ENCODE results near the gene GOLGA3. TPM values are rescaled to one million over a fixed set of nuclear protein-coding genes. Genes with fewer than 3 reads are reported as not detected.
"Not testable (repeated sequence)": the region's sequence is repeated elsewhere in the genome, so short reads cannot be mapped to it uniquely, and the experiment has no call there.

Gene GOLGA3
- polyA plus RNA-seq, 1 donor = 40.5 TPM

- no peak for DNase-seq (ENCODE audit: low read depth)
Observed at GRCh38 chr12:132781938-132782337, 46.7 kb downstream of the GOLGA3 start.

- DNase-seq (ENCODE audit: low read depth) = no peak
Observed at GRCh38 chr12:132779781-132780353, 48.8 kb downstream of the GOLGA3 start.

DNA sequence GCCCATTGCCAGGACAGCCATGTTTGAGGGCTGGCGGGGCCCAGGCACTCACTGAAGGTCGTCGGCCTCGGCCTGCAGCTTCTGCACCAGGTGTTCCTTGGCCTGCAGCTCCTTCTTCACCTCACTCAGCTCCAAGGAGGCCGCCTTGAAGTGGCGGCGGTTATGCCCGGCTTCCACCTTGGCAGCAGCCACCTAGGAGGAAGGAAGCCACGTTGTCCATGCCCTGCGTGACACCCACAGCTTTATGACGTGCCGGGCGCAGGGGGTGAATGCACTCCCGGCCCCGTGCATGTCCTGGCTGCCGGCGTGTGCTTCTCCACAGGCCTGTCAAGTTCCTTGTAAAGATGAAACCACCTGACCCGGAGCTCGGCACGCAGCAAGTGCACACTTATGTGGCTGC is 51.1 kb downstream of the GOLGA3 start:
- DNase-seq (ENCODE audit: low read depth) = no peak

GRCh38 chr12:132776816-132777568 is 51.7 kb downstream of the GOLGA3 start:
- peak; percentile 58 for DNase-seq (ENCODE audit: low read depth)

DNA sequence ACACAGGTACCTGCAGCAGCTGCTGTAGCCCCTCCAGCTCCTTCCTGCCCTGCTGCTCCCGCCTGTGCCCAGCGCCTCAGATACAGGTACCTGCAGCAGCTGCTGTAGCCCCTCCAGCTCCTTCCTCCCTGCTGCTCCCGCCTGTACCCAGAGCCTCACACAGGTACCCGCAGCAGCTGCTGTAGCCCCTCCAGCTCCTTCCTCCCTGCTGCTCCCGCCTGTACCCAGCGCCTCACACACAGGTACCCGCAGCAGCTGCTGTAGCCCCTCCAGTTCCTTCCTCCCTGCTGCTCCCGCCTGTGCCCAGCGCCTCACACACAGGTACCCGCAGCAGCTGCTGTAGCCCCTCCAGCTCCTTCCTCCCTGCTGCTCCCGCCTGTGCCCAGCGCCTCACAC is 52.4 kb downstream of the GOLGA3 start:
- not testable (repeated sequence) for DNase-seq (ENCODE audit: low read depth)

- DNase-seq (ENCODE audit: low read depth) = no peak
Observed at GRCh38 chr12:132775502-132776229, 53.0 kb downstream of the GOLGA3 start.

- DNase-seq (ENCODE audit: low read depth) = no peak
Observed at GRCh38 chr12:132774646-132775275, 53.9 kb downstream of the GOLGA3 start.

- DNase-seq (ENCODE audit: low read depth) = no peak
Observed at GRCh38 chr12:132774159-132774558, 54.5 kb downstream of the GOLGA3 start.

GRCh38 chr12:132773077-132773955 is 55.4 kb downstream of the GOLGA3 start:
- DNase-seq (ENCODE audit: low read depth) = no peak

GRCh38 chr12:132772606-132773005 is 56.1 kb downstream of the GOLGA3 start:
- no peak for DNase-seq (ENCODE audit: low read depth)

GRCh38 chr12:132771126-132771838 is 57.4 kb downstream of the GOLGA3 start:
- DNase-seq (ENCODE audit: low read depth) = no peak

GRCh38 chr12:132766380-132767085 is 62.1 kb downstream of the GOLGA3 start:
- no peak for DNase-seq (ENCODE audit: low read depth)

- no peak for DNase-seq (ENCODE audit: low read depth)
Observed at GRCh38 chr12:132765361-132765760, 63.3 kb downstream of the GOLGA3 start.

GRCh38 chr12:132764231-132764630 is 64.4 kb downstream of the GOLGA3 start:
- DNase-seq (ENCODE audit: low read depth) = no peak

DNA sequence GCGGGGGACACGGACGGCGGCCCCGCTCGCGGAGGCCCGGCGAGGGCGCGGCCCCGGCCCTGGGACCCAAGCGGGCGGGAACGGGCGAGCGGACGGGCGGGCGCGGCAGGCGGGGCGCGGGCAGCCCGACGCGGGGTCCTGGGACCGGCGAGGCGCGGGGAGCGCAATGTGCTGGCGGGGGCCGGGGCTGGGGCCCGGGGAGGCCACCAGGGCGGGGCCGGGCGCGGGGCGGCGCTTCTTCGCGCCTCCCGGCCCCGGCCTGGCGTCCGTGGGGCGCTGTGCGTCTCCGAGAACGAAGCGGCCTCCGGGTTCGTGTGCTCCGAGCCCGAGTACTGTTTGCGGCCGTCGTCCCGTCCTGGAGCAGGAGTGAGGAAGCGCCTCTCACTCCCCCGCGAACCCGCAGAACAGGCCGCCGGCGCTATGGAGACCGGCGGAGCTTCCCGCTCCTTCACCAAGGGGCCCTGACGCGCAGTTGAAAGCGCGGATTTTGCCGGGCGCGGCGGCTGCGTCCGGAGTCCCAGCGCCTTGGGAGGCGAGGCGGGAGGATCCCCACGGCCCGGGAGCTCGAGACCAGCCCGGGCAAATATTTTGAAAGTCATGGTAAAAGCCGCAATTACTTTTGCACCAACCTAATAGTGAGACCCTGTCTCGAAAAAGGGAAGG is 66.6 kb downstream of the GOLGA3 start:
- DNase-seq (ENCODE audit: low read depth) = peak; percentile 76

- no peak for DNase-seq (ENCODE audit: low read depth)
Observed at GRCh38 chr12:132761032-132761920, 67.4 kb downstream of the GOLGA3 start, which contains the start of gene ANKLE2. TSS of gene ANKLE2 (minus strand) at chr12:132761832. CDS start at chr12:132761798, 34 bp downstream.

- DNase-seq (ENCODE audit: low read depth) = no peak
Observed at GRCh38 chr12:132759359-132759758, 69.3 kb downstream of the GOLGA3 start.

DNA sequence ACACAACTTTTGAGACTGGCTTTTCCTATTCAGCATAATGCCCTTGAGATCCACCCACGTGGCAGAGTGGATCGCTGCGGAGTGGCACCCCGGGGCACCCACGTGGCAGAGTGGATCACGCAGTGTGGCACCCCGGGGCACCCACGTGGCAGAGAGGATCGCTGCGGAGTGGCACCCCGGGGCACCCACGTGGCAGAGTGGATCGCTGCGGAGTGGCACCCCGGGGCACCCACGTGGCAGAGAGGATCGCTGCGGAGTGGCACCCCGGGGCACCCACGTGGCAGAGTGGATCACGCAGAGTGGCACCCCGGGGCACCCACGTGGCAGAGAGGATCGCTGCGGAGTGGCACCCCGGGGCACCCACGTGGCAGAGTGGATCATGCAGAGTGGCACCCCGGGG is 69.8 kb downstream of the GOLGA3 start:
- DNase-seq (ENCODE audit: low read depth) = not testable (repeated sequence)
